Osteocyte (in vitro differentiated cells): ENCODE results near the gene MED13L. TPM values are rescaled to one million over a fixed set of nuclear protein-coding genes. Genes with fewer than 3 reads are reported as not detected.

Experiments used
- DNase-seq: peaks from one replicate; pipeline ENCODE4 v3.0.0; 2021; ENCODE audit warnings: mixed read lengths; ENCODE audit not compliant: unreplicated experiment; ENCODE audit errors: extremely low spot score
- H3K27ac Mint-ChIP-seq: one replicate; pipeline ENCODE4 v1.8.0; 2021; ENCODE audit warnings: mild to moderate bottlenecking, mixed read lengths; ENCODE audit not compliant: unreplicated experiment
- H3K27me3 Mint-ChIP-seq: one replicate; pipeline ENCODE4 v1.8.0; 2021; ENCODE audit warnings: mixed read lengths; ENCODE audit not compliant: unreplicated experiment
- H3K36me3 Mint-ChIP-seq: one replicate; pipeline ENCODE4 v1.8.0; 2021; ENCODE audit warnings: mixed read lengths; ENCODE audit not compliant: unreplicated experiment
- H3K4me1 Mint-ChIP-seq: one replicate; pipeline ENCODE4 v1.8.0; 2021; ENCODE audit warnings: mixed read lengths; ENCODE audit not compliant: unreplicated experiment
- H3K4me3 Mint-ChIP-seq: one replicate; pipeline ENCODE4 v1.8.0; 2021; ENCODE audit warnings: mild to moderate bottlenecking, moderate library complexity, mixed read lengths; ENCODE audit not compliant: unreplicated experiment
- H3K9me3 Mint-ChIP-seq: one replicate; pipeline ENCODE4 v1.8.0; 2021; ENCODE audit warnings: mixed read lengths; ENCODE audit not compliant: unreplicated experiment
- total RNA-seq: library from RNA; stranded (reverse); gene quantifications from 2 replicates; pipeline ENCODE4 v1.2.1, GENCODE V29; 2021
- TF ChIP-seq, protein P1 (sequence below): fragments of 200-600 bp; sonication (generic); IDR thresholded peaks from 2 replicates; pipeline ENCODE4 v1.5.0; 2021; ENCODE audit warnings: antibody characterized with exemption, mild to moderate bottlenecking, moderate library complexity

Gene MED13L
- total RNA-seq, 1 donor from 2014 or later = 229 TPM

DNA sequence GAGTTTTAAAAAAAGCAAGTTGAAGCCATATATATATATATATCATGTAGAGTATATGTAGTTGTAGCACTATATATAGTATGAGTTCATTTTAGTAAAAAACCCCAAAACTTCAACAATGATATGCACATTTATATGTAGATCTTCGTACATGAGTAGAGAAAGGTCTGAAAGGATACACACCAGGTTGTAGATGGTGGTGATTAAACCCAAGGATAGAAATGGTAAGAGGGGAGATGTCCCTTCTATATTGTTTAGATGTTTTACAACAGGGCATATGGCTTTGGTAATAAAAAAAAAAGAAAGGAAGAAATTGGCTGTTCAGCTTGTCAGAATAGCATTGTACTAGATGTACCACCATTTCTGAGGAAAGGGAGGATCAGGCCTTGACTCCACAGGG lies 31.9 kb upstream of the MED13L start:
- no peak for DNase-seq
- Mint-ChIP-seq H3K36me3 (no peaks in the 10 kb centered on the region), H3K27me3 (no peaks in the 10 kb centered on the region), H3K9me3 (peaks cover 4% of the 10 kb centered on the region), H3K27ac (no peak overlapping the region), H3K4me3 (no peak overlapping the region), H3K4me1 (no peaks in the 10 kb centered on the region)
- TF ChIP-seq, protein P1, sequence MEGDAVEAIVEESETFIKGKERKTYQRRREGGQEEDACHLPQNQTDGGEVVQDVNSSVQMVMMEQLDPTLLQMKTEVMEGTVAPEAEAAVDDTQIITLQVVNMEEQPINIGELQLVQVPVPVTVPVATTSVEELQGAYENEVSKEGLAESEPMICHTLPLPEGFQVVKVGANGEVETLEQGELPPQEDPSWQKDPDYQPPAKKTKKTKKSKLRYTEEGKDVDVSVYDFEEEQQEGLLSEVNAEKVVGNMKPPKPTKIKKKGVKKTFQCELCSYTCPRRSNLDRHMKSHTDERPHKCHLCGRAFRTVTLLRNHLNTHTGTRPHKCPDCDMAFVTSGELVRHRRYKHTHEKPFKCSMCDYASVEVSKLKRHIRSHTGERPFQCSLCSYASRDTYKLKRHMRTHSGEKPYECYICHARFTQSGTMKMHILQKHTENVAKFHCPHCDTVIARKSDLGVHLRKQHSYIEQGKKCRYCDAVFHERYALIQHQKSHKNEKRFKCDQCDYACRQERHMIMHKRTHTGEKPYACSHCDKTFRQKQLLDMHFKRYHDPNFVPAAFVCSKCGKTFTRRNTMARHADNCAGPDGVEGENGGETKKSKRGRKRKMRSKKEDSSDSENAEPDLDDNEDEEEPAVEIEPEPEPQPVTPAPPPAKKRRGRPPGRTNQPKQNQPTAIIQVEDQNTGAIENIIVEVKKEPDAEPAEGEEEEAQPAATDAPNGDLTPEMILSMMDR = no peak

- no peaks in the 10 kb centered on the region for H3K27me3 Mint-ChIP-seq
- no peak overlapping the region for H3K27ac Mint-ChIP-seq
- no peak for DNase-seq
- no peaks in the 10 kb centered on the region for H3K4me1 Mint-ChIP-seq
- TF ChIP-seq, protein P1 = no peak
- peaks cover 4% of the 10 kb centered on the region for H3K9me3 Mint-ChIP-seq
- H3K36me3 Mint-ChIP-seq = no peaks in the 10 kb centered on the region
- H3K4me3 Mint-ChIP-seq = no peak overlapping the region
These were observed 31.2 kb upstream of the MED13L start for GRCh38 chr12:116308647-116309046.

DNA sequence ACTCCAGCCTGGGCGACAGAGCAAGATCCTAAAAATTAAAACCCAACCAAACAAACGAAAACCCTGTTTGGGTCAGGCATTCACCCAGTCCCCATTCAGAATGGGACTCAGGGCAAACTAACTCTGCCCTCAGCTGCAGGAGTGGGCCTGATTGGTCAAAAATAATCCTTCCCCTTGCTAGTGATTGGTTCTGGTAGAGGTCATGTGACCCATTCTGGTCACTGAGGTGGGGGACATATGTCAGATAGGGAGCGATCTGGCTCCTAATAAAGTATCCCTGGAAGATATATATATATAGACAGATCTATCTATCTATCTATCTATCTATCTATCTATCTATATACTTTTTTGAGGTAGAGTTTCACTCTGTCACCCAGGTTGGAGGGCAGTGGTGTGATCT lies 29.5 kb upstream of the MED13L start:
- H3K9me3 Mint-ChIP-seq = peaks cover 4% of the 10 kb centered on the region
- no peaks in the 10 kb centered on the region for H3K27me3 Mint-ChIP-seq
- no peak overlapping the region for H3K4me3 Mint-ChIP-seq
- TF ChIP-seq, protein P1 = no peak
- no peaks in the 10 kb centered on the region for H3K4me1 Mint-ChIP-seq
- no peaks in the 10 kb centered on the region for H3K36me3 Mint-ChIP-seq
- no peak for DNase-seq
- no peak overlapping the region for H3K27ac Mint-ChIP-seq

DNA sequence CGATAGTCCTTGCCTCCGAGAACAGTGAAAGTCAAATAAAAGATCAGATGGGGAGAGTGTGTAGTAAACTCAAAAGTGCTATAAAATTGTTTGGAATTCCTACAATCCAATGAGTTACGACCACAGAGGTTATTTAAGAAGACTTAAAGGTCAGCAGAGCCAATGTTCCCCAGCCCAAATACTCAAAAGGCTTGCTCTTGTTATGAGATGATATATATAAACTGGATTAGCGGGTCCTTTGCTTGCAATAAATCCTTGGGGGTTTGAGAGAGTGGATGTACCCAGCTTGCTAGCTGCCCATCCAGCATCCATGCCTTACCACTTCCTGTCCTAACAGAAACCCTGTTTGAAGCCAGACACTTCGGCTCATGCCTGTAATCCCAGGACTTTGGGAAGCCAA lies 29.0 kb upstream of the MED13L start:
- no peak for DNase-seq
- Mint-ChIP-seq H3K27me3 (no peaks in the 10 kb centered on the region), H3K4me3 (no peak overlapping the region), H3K9me3 (peaks cover 4% of the 10 kb centered on the region), H3K4me1 (no peaks in the 10 kb centered on the region), H3K27ac (no peak overlapping the region), H3K36me3 (no peaks in the 10 kb centered on the region)
- TF ChIP-seq, protein P1 = no peak

- no peaks in the 10 kb centered on the region for H3K36me3 Mint-ChIP-seq
- no peak overlapping the region for H3K27ac Mint-ChIP-seq
- no peaks in the 10 kb centered on the region for H3K9me3 Mint-ChIP-seq
- H3K4me3 Mint-ChIP-seq = no peak overlapping the region
- H3K4me1 Mint-ChIP-seq = peaks cover 10% of the 10 kb centered on the region
- TF ChIP-seq, protein P1 = no peak
- no peaks in the 10 kb centered on the region for H3K27me3 Mint-ChIP-seq
- no peak for DNase-seq
These were observed 27.1 kb upstream of the MED13L start for GRCh38 chr12:116304621-116305020.
